IMR-90 (cell line): ENCODE data around the gene GRID1. TPM values are rescaled to one million over a fixed set of nuclear protein-coding genes. Genes with fewer than 3 reads are reported as not detected.

Experiments used
- ATAC-seq: fragments of 200-7000 bp; cut with Tn5 transposase; 2 replicates; pipeline ENCODE4 v1.9.1; 2020; ENCODE audit warnings: low read depth, mild to moderate bottlenecking, moderate library complexity
- BruUV-seq: library from RNA; stranded (reverse); fragments of 400-500 nt; replicated peaks from 2 replicates; lab custom pipeline; 2021; lab: Mats Ljungman, UMichigan
- CTCF ChIA-PET: fragments of 300-600 bp; formaldehyde crosslinking; extraction: SDS; loops from one replicate; lab custom pipeline; 2021; ENCODE audit warnings: antibody characterized with exemption; lab: Yijun Ruan, JAX
- POLR2A ChIA-PET: fragments of 300-600 bp; sonication (Branson Sonifier 250); formaldehyde crosslinking; loops from one replicate; lab custom pipeline; 2022; ENCODE audit warnings: antibody characterized with exemption; ENCODE audit not compliant: unreplicated experiment; lab: Charles Lee
- DNase-seq: peaks from one replicate; pipeline ENCODE4 v3.0.0; 2013
- H2AFZ ChIP-seq: replicated peaks from 2 replicates; pipeline ENCODE3; 2013; ENCODE audit warnings: low read length, mild to moderate bottlenecking; ENCODE audit not compliant: poor library complexity
- H2AK5ac ChIP-seq: 2 replicates; pipeline ENCODE4 v1.6.1; 2013; ENCODE audit warnings: low read depth, low read length, inconsistent platforms
- H2AK9ac ChIP-seq: replicated peaks from 2 replicates; pipeline ENCODE3; 2013; ENCODE audit warnings: mild to moderate bottlenecking, low read depth, low read length, moderate library complexity; ENCODE audit not compliant: poor library complexity
- H2BK120ac ChIP-seq: 2 replicates; pipeline ENCODE4 v1.6.1; 2013; ENCODE audit warnings: low read depth, low read length, inconsistent platforms
- H2BK15ac ChIP-seq: 3 replicates; pipeline ENCODE4 v1.6.1; 2013; ENCODE audit warnings: low read depth, low read length, inconsistent platforms
- H2BK20ac ChIP-seq: 2 replicates; pipeline ENCODE4 v1.6.1; 2013; ENCODE audit warnings: low read depth, mild to moderate bottlenecking, inconsistent platforms, low read length, moderate library complexity
- H2BK5ac ChIP-seq: 2 replicates; pipeline ENCODE4 v1.6.1; 2013; ENCODE audit warnings: mild to moderate bottlenecking, low read depth, low read length, inconsistent platforms; ENCODE audit not compliant: poor library complexity, severe bottlenecking
- H3K14ac ChIP-seq: replicated peaks from 2 replicates; pipeline ENCODE4 v1.6.1; 2013; ENCODE audit warnings: low read depth, low read length, inconsistent platforms
- H3K18ac ChIP-seq: 2 replicates; pipeline ENCODE4 v1.6.1; 2013; ENCODE audit warnings: low read depth, low read length, control low read depth
- H3K23ac ChIP-seq: 2 replicates; pipeline ENCODE4 v1.6.1; 2013; ENCODE audit warnings: low read depth, low read length, inconsistent platforms
- H3K27ac ChIP-seq: 2 replicates; pipeline ENCODE4 v1.5.1; 2013; ENCODE audit warnings: mild to moderate bottlenecking, control low read depth, low read length; ENCODE audit not compliant: insufficient read depth
- H3K27me3 ChIP-seq: 2 replicates; pipeline ENCODE4 v1.6.1; 2013; ENCODE audit warnings: low read length; ENCODE audit not compliant: control insufficient read depth, insufficient read depth
- H3K36me3 ChIP-seq: 2 replicates; pipeline ENCODE4 v1.6.1; 2013; ENCODE audit warnings: low read length, mixed read lengths; ENCODE audit not compliant: control insufficient read depth, insufficient read depth
- H3K4ac ChIP-seq: 2 replicates; pipeline ENCODE4 v1.6.1; 2013; ENCODE audit warnings: low read depth, low read length, inconsistent platforms
- H3K4me1 ChIP-seq: 2 replicates; pipeline ENCODE4 v1.6.1; 2013; ENCODE audit warnings: low read length, mixed read lengths; ENCODE audit not compliant: control insufficient read depth, insufficient read depth
- H3K4me2 ChIP-seq: 2 replicates; pipeline ENCODE4 v1.6.1; 2013; ENCODE audit warnings: low read depth, mild to moderate bottlenecking, control low read depth, low read length, moderate library complexity
- H3K4me3 ChIP-seq: 2 replicates; pipeline ENCODE4 v1.5.1; 2013; ENCODE audit warnings: low read depth, mild to moderate bottlenecking, control low read depth, low read length, moderate library complexity; ENCODE audit not compliant: insufficient read depth
- H3K56ac ChIP-seq: 2 replicates; pipeline ENCODE4 v1.6.1; 2013; ENCODE audit warnings: low read length, inconsistent platforms; ENCODE audit not compliant: insufficient read depth; ENCODE audit errors: extremely low read depth
- H3K79me1 ChIP-seq, 2 experiments: 2 replicates each; pipeline ENCODE4 v1.6.1; 2013; ENCODE audit warnings: low read length in 2 of 2, inconsistent platforms in 1 of 2, low read depth in 1 of 2
- H3K9ac ChIP-seq: 2 replicates; pipeline ENCODE4 v1.6.1; 2013; ENCODE audit warnings: low read depth, low read length, control low read depth
- H3K9me1 ChIP-seq: 2 replicates; pipeline ENCODE4 v1.6.1; 2013; ENCODE audit warnings: low read length, inconsistent platforms; ENCODE audit not compliant: insufficient read depth
- H3K9me3 ChIP-seq: 2 replicates; pipeline ENCODE4 v1.6.1; 2013; ENCODE audit warnings: low read length; ENCODE audit not compliant: control insufficient read depth, insufficient read depth
- H4K20me1 ChIP-seq: 2 replicates; pipeline ENCODE4 v1.6.1; 2013; ENCODE audit warnings: low read length, inconsistent platforms; ENCODE audit not compliant: insufficient read depth
- H4K5ac ChIP-seq: 2 replicates; pipeline ENCODE4 v1.6.1; 2013; ENCODE audit warnings: mild to moderate bottlenecking, low read depth, low read length, control low read depth
- H4K8ac ChIP-seq, 2 experiments: 2 replicates each; pipeline ENCODE4 v1.6.1; 2013; ENCODE audit warnings: low read depth in 2 of 2, low read length in 2 of 2, control low read depth in 1 of 2, inconsistent platforms in 1 of 2
- H4K91ac ChIP-seq: 2 replicates; pipeline ENCODE4 v1.6.1; 2013; ENCODE audit warnings: low read depth, low read length, inconsistent platforms; ENCODE audit not compliant: insufficient read depth
- BHLHE40 ChIP-seq: fragments of 150-350 bp; IDR thresholded peaks from 2 replicates; pipeline ENCODE4 v1.6.1; 2016; ENCODE audit warnings: mild to moderate bottlenecking, low read depth, low read length
- WGBS, 2 experiments: methylation state at CpG; one replicate each; pipeline versions ENCODE4 v1.1.5 to v1.1.7; 2013; ENCODE audit warnings: missing lambda C conversion rate in 2 of 2; ENCODE audit not compliant: insufficient read length in 1 of 2; ENCODE audit errors: extremely low coverage in 2 of 2; 5-methylcytosine and 5-hydroxymethylcytosine counted together
- dilution Hi-C: fragments of 300-500 bp; cut with HindIII; formaldehyde crosslinking; loops from one replicate; pipeline ENCODE4 v1.14.3; 2018; ENCODE audit warnings: low sequenced_read_pairs; ENCODE audit not compliant: unreplicated experiment
- in situ Hi-C: fragments of 300-500 bp; cut with MboI; formaldehyde crosslinking; loops from 3 replicates; pipeline ENCODE4 v1.14.3; 2019; ENCODE audit warnings: low sequenced_read_pairs, inconsistent platforms, mixed read lengths
- intact Hi-C: fragments of 100-400 bp; cut with micrococcal nuclease; formaldehyde crosslinking; loops from 2 replicates; pipeline ENCODE4 v1.10.0; 2022
- polyA plus RNA-seq, 3 experiments: library from polyadenylated mRNA; depleted of rRNA; stranded (reverse); fragments of >200 nt; gene quantifications; 2 replicates each; pipeline ENCODE4 v1.2.3, GENCODE V29; 2012; ENCODE audit warnings: low replicate concordance in 1 of 3
- total RNA-seq: library from RNA; depleted of rRNA; stranded (reverse); fragments of >200 nt; gene quantifications from 2 replicates; pipeline ENCODE4 v1.2.3, GENCODE V29; 2012

GRID1 gene
- total and polyA plus RNA-seq, 2 of the 4 experiments (the other 2 are of a cell fraction) = not detected

- H4K91ac ChIP-seq = no peak overlapping the region
- H2BK5ac ChIP-seq = no peak overlapping the region
- no peak overlapping the region for H2AK5ac ChIP-seq
- DNase-seq = no peak
- intact Hi-C loops = no loop called here
- H3K79me1 ChIP-seq = no peaks in the 10 kb centered on the region
- no peak overlapping the region for H3K4me2 ChIP-seq
- no peak overlapping the region for H3K27ac ChIP-seq
- H4K20me1 ChIP-seq = no peaks in the 10 kb centered on the region
- no peak overlapping the region for H3K4ac ChIP-seq
- H2BK15ac ChIP-seq = no peak overlapping the region
- no peak overlapping the region for H3K9ac ChIP-seq
- WGBS, 2 experiments = 14% methylated on average over 1 of the region's 4 CpGs; no CpG with 5 or more reads in 1 of the 2 experiments
- dilution Hi-C loops = no loop called here
- H4K5ac ChIP-seq = no peak overlapping the region
- H3K9me3 ChIP-seq = peaks cover 48% of the 10 kb centered on the region
- no TSS peak for BruUV-seq
- no peak overlapping the region for H3K18ac ChIP-seq
- no peak overlapping the region for H3K14ac ChIP-seq
- H3K23ac ChIP-seq = no peak overlapping the region
- H3K4me1 ChIP-seq = no peaks in the 10 kb centered on the region
- no peak overlapping the region for H2AFZ ChIP-seq
- H3K9me1 ChIP-seq = no peaks in the 10 kb centered on the region
- ChIA-PET POLR2A (no interaction called here), CTCF (no interaction called here)
- H2BK20ac ChIP-seq = no peak overlapping the region
- no peak overlapping the region for H2BK120ac ChIP-seq
- H4K8ac ChIP-seq = no peak overlapping the region
- no peaks in the 10 kb centered on the region for H3K36me3 ChIP-seq
- TF ChIP-seq BHLHE40 = no peak
- in situ Hi-C loops = no loop called here
- no peak for ATAC-seq
- no peak overlapping the region for H2AK9ac ChIP-seq
- H3K56ac ChIP-seq = no peak overlapping the region
- no peak overlapping the region for H3K4me3 ChIP-seq
- H3K27me3 ChIP-seq = no peaks in the 10 kb centered on the region
Observed at GRCh38 chr10:85788570-85788969, 578.0 kb downstream of the GRID1 start.
